HG03432 (cell line): ENCODE results near the gene NEIL3.
"Not testable (repeated sequence)": the region's sequence is repeated elsewhere in the genome, so short reads cannot be mapped to it uniquely, and the experiment has no call there.

Source experiments
- ATAC-seq: cut with Tn5 transposase; IDR thresholded peaks from one replicate; pipeline ENCODE4 v1.9.1; 2021; ENCODE audit warnings: mild to moderate bottlenecking, moderate library complexity; ENCODE audit not compliant: unreplicated experiment

The NEIL3 gene

DNA sequence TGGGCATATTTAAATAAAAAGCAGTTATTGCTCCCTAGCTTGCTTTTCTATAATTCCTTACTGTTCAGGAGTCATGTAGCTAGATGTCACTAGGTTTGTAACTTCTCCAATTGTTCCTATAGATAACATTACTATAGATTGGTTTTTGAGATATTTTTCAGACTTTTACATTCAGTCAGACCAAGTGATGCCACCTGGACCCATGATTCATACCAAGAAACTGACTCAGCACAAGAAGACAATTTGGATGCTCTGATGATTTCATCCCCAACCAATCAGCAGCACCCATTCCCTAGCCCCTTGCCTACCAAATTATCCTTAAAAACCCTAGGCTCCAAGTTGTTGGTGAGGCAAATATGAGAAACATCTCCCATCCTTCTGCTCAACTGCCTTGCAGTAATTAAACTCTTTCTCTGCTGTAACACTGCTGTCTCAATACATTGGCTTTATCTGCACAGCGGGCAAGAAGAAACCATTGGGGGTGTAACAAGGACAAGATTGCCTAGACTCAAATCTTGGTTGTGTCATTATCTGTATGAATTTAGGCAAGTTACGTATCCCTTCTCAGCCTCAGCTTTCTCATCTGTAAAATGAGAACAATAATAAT lies 11.8 kb upstream of the NEIL3 start:
- ATAC-seq: no peak

- ATAC-seq: peak; percentile 51
These were observed 8.5 kb upstream of the NEIL3 start for GRCh38 chr4:177301126-177301639.

DNA sequence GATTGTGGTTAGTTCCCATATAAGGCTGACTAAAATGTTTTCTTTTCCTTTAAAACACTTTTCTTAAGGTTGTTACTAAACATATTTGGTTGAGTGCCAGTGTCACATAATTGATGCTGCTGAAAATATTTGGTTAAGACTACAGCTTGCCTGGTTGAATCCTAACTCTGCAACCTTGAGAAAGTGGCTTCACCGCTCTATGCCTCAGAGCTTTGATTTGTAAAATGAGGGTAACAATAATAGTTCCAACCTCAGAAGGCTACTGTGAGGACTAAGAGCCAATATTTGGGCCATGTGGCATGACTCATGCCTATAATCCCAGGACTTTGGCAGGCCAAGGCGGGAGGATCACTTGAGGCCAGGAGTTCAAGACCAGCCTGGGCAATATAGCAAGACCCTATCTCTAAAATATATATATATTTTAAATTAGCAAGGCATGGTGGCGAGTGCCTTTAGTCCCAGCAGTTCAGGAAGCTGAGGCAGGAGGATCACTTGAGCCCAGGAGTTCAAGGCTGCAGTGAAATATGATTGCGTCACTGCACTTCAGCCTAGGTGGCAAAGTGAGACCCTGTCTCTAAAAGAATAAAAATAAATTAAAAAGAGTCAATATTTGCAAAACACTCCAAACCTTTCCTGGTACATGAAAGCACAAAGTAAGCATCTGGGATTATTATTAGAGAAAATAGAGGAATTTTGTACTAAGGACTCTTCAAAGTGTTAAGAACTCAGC lies 7.1 kb upstream of the NEIL3 start:
- no peak for ATAC-seq

DNA sequence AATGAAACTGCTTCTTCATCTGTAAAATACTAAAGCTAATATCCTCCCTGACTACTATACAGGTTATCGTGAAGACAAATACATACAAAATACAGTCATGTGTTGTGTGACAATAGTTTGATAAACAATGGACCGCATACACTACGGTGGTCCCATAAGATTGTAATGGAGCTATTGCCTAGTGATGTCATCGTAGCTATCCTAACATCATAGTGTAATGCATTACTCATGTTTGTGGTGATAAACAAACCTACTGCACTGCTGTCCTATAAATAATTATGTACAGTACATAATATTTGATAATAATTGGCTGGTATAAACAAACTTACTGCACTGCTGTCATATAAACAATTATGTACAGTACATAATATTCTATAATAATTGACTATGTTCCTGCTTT lies 5.6 kb upstream of the NEIL3 start:
- no peak for ATAC-seq

GRCh38 chr4:177304864-177305263 lies 4.8 kb upstream of the NEIL3 start:
- ATAC-seq: not testable (repeated sequence)

DNA sequence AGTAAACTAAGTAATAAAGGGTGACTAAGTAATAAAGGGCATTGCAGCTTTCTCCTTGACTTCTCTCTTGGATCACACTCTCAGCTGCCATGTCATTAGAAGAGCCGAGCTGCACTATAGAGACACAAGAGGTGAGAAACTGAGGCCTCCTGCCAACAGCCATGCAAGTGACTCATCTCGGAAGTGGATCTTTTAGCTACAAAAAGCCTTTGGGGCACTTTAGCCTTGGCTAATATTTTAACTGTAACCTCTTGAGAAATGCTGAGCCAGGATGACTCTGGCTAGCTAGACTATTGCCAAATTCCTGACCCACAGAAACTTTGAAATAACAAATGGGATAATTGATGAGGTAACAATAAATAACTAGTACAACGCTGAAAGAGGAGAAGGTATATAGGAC lies 1.5 kb upstream of the NEIL3 start:
- no peak for ATAC-seq

- ATAC-seq: peak; percentile 0
These were observed 690 bp upstream of the NEIL3 start for GRCh38 chr4:177308847-177309521.

DNA sequence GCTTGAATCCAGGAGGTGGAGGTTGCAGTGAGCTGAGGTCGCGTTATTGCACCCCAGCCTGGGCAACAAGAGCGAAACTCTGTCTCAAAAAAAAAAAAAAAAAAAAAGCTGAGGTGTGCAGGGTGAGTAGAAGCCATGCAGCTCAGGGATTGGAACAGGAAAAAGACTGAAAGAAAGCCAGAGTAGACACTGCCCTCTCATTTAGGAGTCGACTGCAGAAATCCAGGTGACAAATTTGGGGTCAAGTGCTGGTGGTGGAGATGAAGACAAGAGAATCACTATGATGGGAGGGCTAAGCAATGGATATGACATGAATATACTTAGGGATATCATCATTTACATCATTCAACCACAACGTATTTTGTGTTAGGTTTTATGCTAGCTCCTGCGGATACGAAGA lies 1.9 kb downstream of the NEIL3 start:
- no peak for ATAC-seq

DNA sequence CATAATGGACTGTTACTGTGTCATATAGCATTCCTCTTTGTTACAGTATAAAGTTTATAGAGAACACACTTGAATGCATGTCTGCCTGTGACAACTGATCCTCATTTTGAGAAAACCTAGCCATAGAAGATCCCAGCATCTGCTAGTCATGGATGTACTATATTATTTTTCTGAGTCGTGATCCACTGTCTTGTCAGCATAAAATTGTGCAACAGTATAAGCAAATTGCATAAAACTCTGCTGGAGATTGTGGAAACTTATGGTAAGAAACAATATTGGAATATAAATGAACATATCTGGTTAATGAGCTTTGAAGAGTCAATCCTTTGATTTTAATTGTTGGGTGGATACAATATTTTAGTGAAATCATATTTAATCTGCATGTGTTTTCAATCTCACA lies 3.6 kb downstream of the NEIL3 start:
- no peak for ATAC-seq

DNA sequence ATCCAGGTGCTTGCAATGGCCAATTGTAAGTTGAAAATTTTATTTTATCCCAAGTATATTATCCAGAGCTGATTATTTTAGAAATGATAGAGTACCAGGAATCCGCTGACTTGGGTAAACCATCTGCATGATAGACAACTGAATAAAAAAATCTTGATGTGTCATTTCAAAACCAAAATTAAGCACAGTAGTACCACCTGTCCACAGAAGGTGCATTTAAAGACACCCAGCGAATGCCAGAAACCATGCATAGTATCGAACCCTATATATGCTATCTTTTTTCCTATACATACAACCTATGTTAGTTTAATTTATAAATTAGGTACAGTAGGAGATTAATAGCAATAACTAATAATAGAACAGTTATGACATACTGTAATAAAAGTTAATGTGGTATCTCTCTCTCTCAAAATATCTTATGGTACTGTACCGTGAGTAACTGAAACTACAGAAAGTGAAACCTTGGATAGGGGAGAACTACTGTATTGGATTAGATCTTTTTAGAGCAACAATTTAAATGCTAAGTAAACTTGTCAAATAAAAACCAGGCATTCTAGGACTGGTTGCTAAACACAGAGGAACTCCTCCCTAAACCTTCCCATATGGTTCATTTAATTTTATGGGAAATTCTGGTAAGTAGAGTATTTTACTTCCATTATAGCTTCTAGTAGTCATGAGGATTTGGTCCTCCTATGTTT lies 6.2 kb downstream of the NEIL3 start:
- peak; percentile 43 for ATAC-seq

DNA sequence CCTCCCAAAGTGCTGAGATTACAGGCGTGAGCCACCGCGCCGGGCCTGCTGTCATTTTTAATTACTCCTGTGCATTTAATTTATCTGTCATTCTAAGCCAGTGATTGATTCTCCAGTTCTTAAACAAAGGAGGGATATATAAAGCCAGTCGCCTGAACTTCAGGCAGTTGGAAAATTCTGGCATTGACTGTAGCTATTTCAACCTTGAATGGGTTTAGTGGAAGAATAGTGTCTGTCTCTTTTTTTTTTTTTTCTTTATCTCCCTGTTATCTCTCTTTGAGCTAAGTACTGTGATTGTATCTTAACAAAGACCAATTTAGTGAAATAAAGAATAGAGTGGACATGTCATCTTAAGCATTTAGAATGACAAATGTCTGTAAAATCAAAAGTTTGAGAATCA lies 11.0 kb downstream of the NEIL3 start:
- ATAC-seq: no peak

DNA sequence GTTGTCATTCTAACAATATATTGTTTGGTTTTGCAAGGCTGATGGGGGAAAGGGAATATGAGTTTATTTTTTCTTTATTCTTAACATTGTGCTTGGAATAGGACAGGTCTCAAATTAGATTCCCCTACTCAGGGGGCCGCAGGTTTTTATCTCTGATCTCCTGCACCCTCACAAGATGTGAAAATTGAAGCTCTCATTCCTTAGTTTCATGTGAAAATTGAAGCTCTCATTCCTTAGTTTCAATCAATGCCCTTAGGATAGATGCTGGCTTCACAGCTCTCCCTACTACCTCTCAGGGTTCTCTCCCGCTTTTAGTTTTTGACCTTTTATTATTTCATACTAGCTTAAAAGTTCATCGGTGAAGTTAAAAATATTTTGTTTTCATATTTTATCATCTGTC lies 12.0 kb downstream of the NEIL3 start:
- ATAC-seq: no peak

DNA sequence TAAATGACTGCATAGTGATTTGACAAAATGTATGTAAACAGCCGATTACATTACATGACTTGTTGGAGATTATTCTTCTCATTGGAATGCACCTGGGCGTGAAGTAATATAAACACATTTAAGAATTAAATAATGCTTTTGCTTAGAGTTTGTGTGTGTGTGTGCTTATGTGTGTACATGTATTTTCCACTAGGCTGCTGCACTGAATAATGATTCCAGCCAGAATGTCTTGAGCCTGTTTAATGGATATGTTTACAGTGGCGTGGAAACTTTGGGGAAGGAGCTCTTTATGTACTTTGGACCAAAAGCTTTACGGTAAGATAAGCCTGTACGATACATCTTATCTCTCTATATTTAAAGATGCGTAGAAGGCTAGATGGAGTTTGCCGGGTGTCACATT lies 12.6 kb downstream of the NEIL3 start:
- ATAC-seq: no peak

DNA sequence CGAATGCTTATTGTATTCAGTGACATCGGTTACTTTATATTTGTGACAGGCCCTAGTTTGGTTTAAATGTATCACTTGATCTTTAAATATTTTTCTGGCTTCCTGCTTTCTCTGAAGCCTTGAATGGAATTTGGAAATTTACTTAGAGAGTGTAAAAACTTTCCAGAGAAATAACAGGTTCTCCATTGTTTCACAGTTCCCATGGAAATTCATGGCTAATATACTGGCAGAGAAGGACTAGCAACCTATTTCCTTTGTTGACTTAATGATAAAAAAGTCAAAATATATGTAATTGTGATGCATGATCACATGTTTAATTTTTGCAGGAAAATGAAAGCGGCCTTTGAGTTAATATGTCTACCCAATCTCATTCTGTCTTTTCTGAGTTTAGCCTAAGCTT lies 13.2 kb downstream of the NEIL3 start:
- ATAC-seq: no peak

DNA sequence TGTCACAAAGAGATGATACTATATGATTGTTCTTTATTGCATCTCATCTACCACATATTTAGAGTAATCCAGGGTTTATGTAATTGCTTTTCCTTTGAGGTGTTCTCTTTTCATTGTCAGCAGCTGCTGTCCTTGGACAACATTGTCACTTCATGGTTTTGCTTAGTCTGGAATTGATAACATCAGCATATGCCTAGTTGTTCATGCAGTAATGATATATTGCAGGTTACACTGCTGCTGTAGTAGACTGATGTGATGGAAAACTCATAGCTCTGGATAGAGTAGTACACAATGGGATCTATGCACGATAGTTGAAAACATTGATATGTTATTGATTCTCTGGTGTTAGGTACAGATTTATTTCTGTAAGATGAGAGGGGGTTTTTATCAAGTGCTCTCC lies 13.7 kb downstream of the NEIL3 start:
- no peak for ATAC-seq

- no peak for ATAC-seq
These were observed 22.4 kb downstream of the NEIL3 start for GRCh38 chr4:177332119-177332518.

DNA sequence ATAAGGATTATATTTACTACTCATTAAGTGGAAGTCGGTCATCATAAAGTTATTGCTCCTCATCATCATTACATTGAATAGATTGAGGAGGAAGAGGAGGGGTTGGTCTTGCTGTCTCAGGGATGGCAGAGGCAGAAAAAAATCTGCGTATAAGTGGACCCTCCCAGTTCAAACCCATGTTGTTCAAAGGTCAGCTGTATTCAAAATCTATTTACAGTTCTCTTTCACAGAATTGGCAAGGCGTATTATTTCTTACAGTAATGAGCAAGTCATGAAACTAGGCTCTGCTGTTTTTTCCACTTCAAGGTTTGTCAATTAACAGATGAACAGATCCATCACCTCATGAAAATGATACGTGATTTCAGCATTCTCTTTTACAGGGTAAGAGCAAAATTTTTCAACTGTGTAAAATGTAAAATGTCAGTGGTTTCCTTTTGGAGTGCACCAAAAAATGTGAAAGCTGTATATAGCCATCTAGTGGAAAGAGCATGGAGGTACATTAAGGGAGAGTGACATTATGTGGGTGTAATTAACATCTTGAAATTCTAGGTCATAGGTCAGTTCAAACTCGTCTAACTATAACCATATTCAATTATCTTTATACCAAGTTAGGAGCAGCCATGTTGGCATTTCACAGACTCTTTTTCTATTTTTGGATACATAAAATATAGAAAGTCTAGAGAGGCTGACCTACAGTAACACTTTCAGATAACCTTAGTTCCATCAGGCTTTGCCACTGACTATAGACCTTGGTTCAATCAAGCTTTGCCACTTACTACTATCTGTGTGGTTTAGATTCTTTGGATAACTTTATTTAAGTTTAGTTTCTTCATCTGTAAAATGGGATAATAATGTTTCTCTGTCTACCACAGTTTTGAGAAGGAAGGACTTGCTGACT lies 30.1 kb downstream of the NEIL3 start:
- ATAC-seq: peak; percentile 94

DNA sequence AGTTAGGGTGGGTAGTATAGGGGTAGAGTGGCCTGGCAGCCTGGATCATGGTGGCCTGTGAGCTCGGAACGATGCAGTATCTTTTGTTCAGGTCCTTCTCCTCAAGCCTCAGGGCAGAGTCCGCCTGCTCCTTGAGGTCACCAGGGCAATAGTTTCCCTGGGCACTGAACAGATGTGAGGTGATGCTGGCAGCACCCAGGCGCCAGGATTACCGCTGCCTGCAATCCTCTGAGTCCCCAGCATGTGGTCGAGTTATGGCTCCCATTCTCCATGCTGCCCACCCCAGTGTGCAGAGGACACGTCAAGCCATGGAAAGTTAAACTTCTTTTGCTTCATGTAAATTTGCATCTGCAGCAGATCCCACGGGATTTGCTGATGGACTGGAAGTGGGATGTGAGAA lies 38.7 kb downstream of the NEIL3 start:
- no peak for ATAC-seq

- no peak for ATAC-seq
These were observed 39.5 kb downstream of the NEIL3 start for GRCh38 chr4:177349191-177349590.

- no peak for ATAC-seq
These were observed 42.1 kb downstream of the NEIL3 start for GRCh38 chr4:177351622-177352244.
